ENCODE data around the gene ZP1.

The ZP1 gene

GRCh38 chr11:60890696-60891095 is 23.4 kb downstream of the ZP1 start:
- peaks cover 11 to 74% of the 10 kb centered on the region in 2 experiments; a peak in 2 of 3 replicates for H3K36me3 ChIP-seq (ENCODE audit: control insufficient read depth in 2 of 2, insufficient read depth in 1 of 2, low read length in 2 of 2)
- CTCF ChIA-PET, result interaction anchor here (0.9 to 4.4 kb wide), 4 partner anchors 9 to 116 kb away, joined by 3 to 95 read pairs (median 22); no protein-coding TSS in a partner anchor

GRCh38 chr11:60891103-60891741 is 23.9 kb downstream of the ZP1 start:
- no peak overlapping the region for H3K27ac ChIP-seq (ENCODE audit: extremely low read depth, low read depth, low read length)
- TF ChIP-seq, protein P1, sequence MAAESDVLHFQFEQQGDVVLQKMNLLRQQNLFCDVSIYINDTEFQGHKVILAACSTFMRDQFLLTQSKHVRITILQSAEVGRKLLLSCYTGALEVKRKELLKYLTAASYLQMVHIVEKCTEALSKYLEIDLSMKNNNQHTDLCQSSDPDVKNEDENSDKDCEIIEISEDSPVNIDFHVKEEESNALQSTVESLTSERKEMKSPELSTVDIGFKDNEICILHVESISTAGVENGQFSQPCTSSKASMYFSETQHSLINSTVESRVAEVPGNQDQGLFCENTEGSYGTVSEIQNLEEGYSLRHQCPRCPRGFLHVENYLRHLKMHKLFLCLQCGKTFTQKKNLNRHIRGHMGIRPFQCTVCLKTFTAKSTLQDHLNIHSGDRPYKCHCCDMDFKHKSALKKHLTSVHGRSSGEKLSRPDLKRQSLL (tag by site-specific recombination; IDR thresholded peaks at IDR 0.05), result no peak
- TF ChIP-seq ZNF792 (tag by site-specific recombination; IDR thresholded peaks at IDR 0.05), result no peak
- TF ChIP-seq GLIS1 (tag by site-specific recombination; IDR thresholded peaks at IDR 0.05), result no peak
- TF ChIP-seq, protein P2, sequence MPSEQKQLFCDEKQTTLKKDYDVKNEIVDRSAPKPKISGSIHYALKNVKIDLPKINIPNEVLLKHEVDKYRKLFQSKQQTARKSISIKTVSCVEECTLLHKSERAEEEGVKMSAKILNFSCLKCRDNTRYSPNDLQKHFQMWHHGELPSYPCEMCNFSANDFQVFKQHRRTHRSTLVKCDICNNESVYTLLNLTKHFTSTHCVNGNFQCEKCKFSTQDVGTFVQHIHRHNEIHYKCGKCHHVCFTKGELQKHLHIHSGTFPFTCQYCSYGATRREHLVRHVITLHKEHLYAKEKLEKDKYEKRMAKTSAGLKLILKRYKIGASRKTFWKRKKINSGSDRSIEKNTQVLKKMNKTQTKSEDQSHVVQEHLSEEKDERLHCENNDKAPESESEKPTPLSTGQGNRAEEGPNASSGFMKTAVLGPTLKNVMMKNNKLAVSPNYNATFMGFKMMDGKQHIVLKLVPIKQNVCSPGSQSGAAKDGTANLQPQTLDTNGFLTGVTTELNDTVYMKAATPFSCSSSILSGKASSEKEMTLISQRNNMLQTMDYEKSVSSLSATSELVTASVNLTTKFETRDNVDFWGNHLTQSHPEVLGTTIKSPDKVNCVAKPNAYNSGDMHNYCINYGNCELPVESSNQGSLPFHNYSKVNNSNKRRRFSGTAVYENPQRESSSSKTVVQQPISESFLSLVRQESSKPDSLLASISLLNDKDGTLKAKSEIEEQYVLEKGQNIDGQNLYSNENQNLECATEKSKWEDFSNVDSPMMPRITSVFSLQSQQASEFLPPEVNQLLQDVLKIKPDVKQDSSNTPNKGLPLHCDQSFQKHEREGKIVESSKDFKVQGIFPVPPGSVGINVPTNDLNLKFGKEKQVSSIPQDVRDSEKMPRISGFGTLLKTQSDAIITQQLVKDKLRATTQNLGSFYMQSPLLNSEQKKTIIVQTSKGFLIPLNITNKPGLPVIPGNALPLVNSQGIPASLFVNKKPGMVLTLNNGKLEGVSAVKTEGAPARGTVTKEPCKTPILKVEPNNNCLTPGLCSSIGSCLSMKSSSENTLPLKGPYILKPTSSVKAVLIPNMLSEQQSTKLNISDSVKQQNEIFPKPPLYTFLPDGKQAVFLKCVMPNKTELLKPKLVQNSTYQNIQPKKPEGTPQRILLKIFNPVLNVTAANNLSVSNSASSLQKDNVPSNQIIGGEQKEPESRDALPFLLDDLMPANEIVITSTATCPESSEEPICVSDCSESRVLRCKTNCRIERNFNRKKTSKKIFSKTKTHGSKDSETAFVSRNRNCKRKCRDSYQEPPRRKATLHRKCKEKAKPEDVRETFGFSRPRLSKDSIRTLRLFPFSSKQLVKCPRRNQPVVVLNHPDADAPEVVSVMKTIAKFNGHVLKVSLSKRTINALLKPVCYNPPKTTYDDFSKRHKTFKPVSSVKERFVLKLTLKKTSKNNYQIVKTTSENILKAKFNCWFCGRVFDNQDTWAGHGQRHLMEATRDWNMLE (tag by site-specific recombination; conservative IDR thresholded peaks at IDR 0.05; ENCODE audit: low read depth), result no peak
- no peak for TF ChIP-seq ZNF394 (tag by site-specific recombination; IDR thresholded peaks at IDR 0.05; ENCODE audit: borderline replicate concordance)
- TF ChIP-seq ZNF433 (tag by site-specific recombination; IDR thresholded peaks at IDR 0.05; ENCODE audit: low read depth), result no peak
- TF ChIP-seq RBAK (tag by site-specific recombination; IDR thresholded peaks at IDR 0.05), result no peak
- TF ChIP-seq REPIN1 (tag by site-specific recombination; IDR thresholded peaks at IDR 0.05; ENCODE audit: low read depth), result no peak
- TF ChIP-seq, protein P3, sequence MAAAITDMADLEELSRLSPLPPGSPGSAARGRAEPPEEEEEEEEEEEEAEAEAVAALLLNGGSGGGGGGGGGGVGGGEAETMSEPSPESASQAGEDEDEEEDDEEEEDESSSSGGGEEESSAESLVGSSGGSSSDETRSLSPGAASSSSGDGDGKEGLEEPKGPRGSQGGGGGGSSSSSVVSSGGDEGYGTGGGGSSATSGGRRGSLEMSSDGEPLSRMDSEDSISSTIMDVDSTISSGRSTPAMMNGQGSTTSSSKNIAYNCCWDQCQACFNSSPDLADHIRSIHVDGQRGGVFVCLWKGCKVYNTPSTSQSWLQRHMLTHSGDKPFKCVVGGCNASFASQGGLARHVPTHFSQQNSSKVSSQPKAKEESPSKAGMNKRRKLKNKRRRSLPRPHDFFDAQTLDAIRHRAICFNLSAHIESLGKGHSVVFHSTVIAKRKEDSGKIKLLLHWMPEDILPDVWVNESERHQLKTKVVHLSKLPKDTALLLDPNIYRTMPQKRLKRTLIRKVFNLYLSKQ (tag by site-specific recombination; IDR thresholded peaks at IDR 0.05; ENCODE audit: borderline replicate concordance), result no peak
- TF ChIP-seq ZNF449 (tag by site-specific recombination; IDR thresholded peaks at IDR 0.05), result no peak
- no peaks in the 10 kb centered on the region for H3K9me3 ChIP-seq (ENCODE audit: control insufficient read depth, insufficient read depth, low read depth, low read length)
- peaks cover 11 to 79% of the 10 kb centered on the region in 2 experiments; a peak in 2 of 3 replicates for H3K36me3 ChIP-seq (ENCODE audit: control insufficient read depth in 2 of 2, insufficient read depth in 1 of 2, low read length in 2 of 2)
- H3K4me3 ChIP-seq (ENCODE audit: low read depth, low read length), result no peak overlapping the region
- no peaks in the 10 kb centered on the region for H3K4me1 ChIP-seq (ENCODE audit: control insufficient read depth, insufficient read depth, low read length)
- POLR2A ChIA-PET, result no interaction called here
- CTCF ChIA-PET, result interaction anchor here (0.7 to 1.4 kb wide), 6 partner anchors 8 to 296 kb away, joined by 3 to 4 read pairs (median 3); no protein-coding TSS in a partner anchor

More at GRCh38 chr11:60890696-60891095, 23.4 kb downstream of the ZP1 start:
- TF ChIP-seq ZNF544 (tag by site-specific recombination; IDR thresholded peaks at IDR 0.05) (no peak), ZNF677 (tag by site-specific recombination; IDR thresholded peaks at IDR 0.05) (no peak), ZBTB7A (tag by site-specific recombination; IDR thresholded peaks at IDR 0.05; ENCODE audit: low read depth) (no peak), ZNF654 (tag by site-specific recombination; IDR thresholded peaks at IDR 0.05; ENCODE audit: low read depth) (no peak), ZNF394 (tag by site-specific recombination; IDR thresholded peaks at IDR 0.05; ENCODE audit: borderline replicate concordance) (no peak), GLIS1 (tag by site-specific recombination; IDR thresholded peaks at IDR 0.05) (no peak), ZNF157 (tag by site-specific recombination; IDR thresholded peaks at IDR 0.05) (no peak), ZNF366 (tag by site-specific recombination; conservative IDR thresholded peaks at IDR 0.05) (no peak), PRDM1 (tag by site-specific recombination; IDR thresholded peaks at IDR 0.05) (no peak), ZNF610 (tag by site-specific recombination; IDR thresholded peaks at IDR 0.05; ENCODE audit: borderline replicate concordance) (no peak)
- TF ChIP-seq, protein P4, sequence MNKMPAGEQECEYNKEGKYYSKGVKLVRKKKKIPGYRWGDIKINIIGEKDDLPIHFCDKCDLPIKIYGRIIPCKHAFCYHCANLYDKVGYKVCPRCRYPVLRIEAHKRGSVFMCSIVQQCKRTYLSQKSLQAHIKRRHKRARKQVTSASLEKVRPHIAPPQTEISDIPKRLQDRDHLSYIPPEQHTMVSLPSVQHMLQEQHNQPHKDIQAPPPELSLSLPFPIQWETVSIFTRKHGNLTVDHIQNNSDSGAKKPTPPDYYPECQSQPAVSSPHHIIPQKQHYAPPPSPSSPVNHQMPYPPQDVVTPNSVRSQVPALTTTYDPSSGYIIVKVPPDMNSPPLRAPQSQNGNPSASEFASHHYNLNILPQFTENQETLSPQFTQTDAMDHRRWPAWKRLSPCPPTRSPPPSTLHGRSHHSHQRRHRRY (tag by site-specific recombination; IDR thresholded peaks at IDR 0.05), result no peak
- TF ChIP-seq, protein P5, sequence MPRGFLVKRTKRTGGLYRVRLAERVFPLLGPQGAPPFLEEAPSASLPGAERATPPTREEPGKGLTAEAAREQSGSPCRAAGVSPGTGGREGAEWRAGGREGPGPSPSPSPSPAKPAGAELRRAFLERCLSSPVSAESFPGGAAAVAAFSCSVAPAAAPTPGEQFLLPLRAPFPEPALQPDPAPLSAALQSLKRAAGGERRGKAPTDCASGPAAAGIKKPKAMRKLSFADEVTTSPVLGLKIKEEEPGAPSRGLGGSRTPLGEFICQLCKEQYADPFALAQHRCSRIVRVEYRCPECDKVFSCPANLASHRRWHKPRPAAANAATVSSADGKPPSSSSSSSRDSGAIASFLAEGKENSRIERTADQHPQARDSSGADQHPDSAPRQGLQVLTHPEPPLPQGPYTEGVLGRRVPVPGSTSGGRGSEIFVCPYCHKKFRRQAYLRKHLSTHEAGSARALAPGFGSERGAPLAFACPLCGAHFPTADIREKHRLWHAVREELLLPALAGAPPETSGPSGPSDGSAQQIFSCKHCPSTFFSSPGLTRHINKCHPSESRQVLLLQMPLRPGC (tag by site-specific recombination; IDR thresholded peaks at IDR 0.05), result no peak
- Histone ChIP-seq H3K4me1 (ENCODE audit: control insufficient read depth, insufficient read depth, low read length) (no peaks in the 10 kb centered on the region), H3K27ac (ENCODE audit: extremely low read depth, low read depth, low read length) (no peak overlapping the region), H3K4me3 (ENCODE audit: low read depth, low read length) (no peak overlapping the region), H3K9me3 (ENCODE audit: control insufficient read depth, insufficient read depth, low read depth, low read length) (no peaks in the 10 kb centered on the region)
- POLR2A ChIA-PET, result no interaction called here

Measured in HEK293 (cell line).